GM12891 (cell line): ENCODE results near the gene ASPG.

Experiments used
- POLR2A ChIP-seq: IDR thresholded peaks from 2 replicates; pipeline ENCODE4 v1.6.1; 2011; ENCODE audit warnings: low read depth, low read length, control low read depth
- POLR2AphosphoS5 ChIP-seq: IDR thresholded peaks from 2 replicates; pipeline ENCODE4 v1.6.1; 2011; ENCODE audit warnings: low read depth, low read length, control low read depth
- SPI1 ChIP-seq: IDR thresholded peaks from 2 replicates; pipeline ENCODE4 v1.6.1; 2011; ENCODE audit warnings: low read depth, low read length, control low read depth
- TAF1 ChIP-seq: IDR thresholded peaks from 2 replicates; pipeline ENCODE4 v1.6.1; 2011; ENCODE audit warnings: low read depth, low read length, control low read depth

GRCh38 chr14:104069541-104069940, 16.0 kb upstream of the ASPG start:
- TF ChIP-seq TAF1 (no peak), POLR2A (no peak), POLR2AphosphoS5 (no peak), SPI1 (no peak)
